Vagina (tissue), 2 donors: Measurements from ENCODE around the gene HOXD13.

Source experiments
- POLR2AphosphoS5 ChIP-seq, 2 donors: sonication (generic); formaldehyde crosslinking; IDR thresholded peaks; one replicate each; pipeline ENCODE4 v1.9.0; 2017; ENCODE audit warnings: antibody characterized with exemption in 2 of 2, mild to moderate bottlenecking in 2 of 2, low read depth in 1 of 2; ENCODE audit not compliant: insufficient read depth in 1 of 2
- TF ChIP-seq, protein P1 (sequence below), 3 experiments: fragments of 450-650 bp in 2 of 3; fragments of 200-600 bp in 1 of 3; sonication (generic) in 1 of 3; IDR thresholded peaks; one replicate each; pipeline ENCODE4 v1.5.1; 2017 to 2019; ENCODE audit warnings: antibody characterized with exemption in 3 of 3, mild to moderate bottlenecking in 2 of 3, moderate library complexity in 2 of 3

DNA sequence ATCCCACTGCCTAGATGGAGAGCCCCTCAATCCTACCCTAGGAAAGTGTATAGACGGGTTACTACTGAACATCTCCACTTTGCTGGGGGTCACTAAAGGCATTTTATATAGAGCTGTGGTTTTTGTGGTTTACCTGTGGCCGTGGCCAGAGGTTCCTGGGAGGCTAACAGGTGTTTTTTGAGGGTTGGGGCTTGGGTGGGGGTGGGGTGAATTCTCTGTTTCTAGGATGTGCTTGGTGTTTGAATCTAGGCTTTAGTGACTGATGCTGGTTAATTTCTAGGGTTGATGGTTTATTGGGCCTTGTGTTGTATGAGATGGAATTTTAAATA lies 44.7 kb downstream of the HOXD13 start:
- TF ChIP-seq, protein P1, sequence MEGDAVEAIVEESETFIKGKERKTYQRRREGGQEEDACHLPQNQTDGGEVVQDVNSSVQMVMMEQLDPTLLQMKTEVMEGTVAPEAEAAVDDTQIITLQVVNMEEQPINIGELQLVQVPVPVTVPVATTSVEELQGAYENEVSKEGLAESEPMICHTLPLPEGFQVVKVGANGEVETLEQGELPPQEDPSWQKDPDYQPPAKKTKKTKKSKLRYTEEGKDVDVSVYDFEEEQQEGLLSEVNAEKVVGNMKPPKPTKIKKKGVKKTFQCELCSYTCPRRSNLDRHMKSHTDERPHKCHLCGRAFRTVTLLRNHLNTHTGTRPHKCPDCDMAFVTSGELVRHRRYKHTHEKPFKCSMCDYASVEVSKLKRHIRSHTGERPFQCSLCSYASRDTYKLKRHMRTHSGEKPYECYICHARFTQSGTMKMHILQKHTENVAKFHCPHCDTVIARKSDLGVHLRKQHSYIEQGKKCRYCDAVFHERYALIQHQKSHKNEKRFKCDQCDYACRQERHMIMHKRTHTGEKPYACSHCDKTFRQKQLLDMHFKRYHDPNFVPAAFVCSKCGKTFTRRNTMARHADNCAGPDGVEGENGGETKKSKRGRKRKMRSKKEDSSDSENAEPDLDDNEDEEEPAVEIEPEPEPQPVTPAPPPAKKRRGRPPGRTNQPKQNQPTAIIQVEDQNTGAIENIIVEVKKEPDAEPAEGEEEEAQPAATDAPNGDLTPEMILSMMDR (IDR thresholded peaks at IDR 0.05): no peak
- TF ChIP-seq POLR2AphosphoS5 (IDR thresholded peaks at IDR 0.05; ENCODE audit: insufficient read depth in 1 of 2, low read depth in 1 of 2): no peak
